SK-N-MC (cell line): Measurements from ENCODE around the gene SPATA3.

Experiments used
- EZH2 ChIP-seq: fragments of 200-600 bp; sonication (generic); IDR thresholded peaks from one replicate; pipeline ENCODE4 v1.6.1; 2017; ENCODE audit warnings: antibody characterized with exemption
- FOXP2 ChIP-seq: optimal IDR thresholded peaks from 2 replicates; pipeline ENCODE3; 2011; ENCODE audit warnings: mild to moderate bottlenecking, moderate library complexity; ENCODE audit not compliant: insufficient read depth; ENCODE audit errors: extremely low read length, control extremely low read depth
- POLR2AphosphoS5 ChIP-seq: IDR thresholded peaks from 2 replicates; pipeline ENCODE4 v1.6.1; 2012; ENCODE audit warnings: mild to moderate bottlenecking, low read depth, low read length, borderline replicate concordance

- TF ChIP-seq POLR2AphosphoS5 = no peak
- no peak for TF ChIP-seq EZH2
- TF ChIP-seq FOXP2 = no peak
Measured at GRCh38 chr2:230990899-230991150, 5.1 kb upstream of the SPATA3 start.
